Activated CD8-positive, alpha-beta memory T cell treated with anti-CD3 and anti-CD28 coated beads for 1 hour (primary cell): ENCODE results near the gene BBC3.
"Not testable (repeated sequence)": the region's sequence is repeated elsewhere in the genome, so short reads cannot be mapped to it uniquely, and the experiment has no call there.

Source experiments
- DNase-seq, 2 donors: peaks; one replicate each; pipeline ENCODE4 v3.0.0-alpha.2; 2020; ENCODE audit warnings: low read depth in 1 of 2; ENCODE audit errors: extremely low read depth in 1 of 2

BBC3 gene

DNA sequence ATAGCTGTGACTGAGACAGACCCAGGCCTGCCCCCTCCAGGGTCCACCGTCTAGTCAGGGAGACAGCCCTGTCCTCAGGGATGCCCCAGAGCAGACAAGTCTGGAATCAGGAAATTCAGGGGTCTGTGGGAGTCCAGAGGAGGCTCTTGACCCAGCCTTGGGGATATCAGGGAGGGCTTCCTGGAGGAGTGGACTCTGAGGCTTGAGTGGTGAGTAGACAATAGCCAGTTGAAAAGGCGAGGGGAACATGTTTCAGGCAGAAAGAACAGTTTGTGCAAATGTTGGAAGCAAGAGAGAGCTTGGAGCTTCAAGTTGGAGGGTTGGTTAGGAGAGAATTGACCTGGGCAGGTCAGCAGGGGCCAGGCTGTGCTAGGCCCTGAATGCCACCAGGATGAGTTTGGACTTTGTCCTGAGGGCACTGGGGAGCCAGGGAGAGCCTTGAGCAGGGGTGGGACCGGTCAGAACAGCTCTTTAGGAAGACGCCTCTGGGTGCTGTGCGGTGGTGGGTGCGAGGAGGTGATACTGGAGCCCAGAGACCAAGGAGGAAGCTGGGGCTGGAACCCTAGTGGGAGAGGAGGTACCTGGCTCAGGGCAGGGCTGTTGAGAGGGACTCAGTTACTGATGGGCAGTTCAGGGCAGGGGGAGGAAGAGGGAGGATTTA is 28.0 kb upstream of the BBC3 start:
- no peak for DNase-seq

DNA sequence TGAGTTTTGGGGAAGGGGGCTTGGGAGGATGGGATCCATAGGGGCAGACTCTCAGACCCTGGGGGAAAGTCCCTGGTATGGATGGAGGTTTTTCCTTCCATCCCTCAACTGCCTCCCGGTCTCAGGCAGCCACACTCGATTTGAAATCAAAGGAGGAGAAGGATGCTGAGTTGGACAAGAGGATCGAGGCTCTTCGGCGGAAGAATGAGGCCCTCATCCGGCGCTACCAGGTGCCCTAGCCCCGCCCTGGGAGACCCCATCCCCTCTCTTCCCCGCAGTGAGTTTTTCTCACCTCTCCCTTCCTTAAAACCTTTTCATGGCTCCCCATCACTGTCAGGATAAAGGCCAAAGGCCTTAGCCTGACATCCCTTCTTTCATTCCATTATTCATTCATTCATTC is 27.4 kb upstream of the BBC3 start:
- no peak for DNase-seq

DNA sequence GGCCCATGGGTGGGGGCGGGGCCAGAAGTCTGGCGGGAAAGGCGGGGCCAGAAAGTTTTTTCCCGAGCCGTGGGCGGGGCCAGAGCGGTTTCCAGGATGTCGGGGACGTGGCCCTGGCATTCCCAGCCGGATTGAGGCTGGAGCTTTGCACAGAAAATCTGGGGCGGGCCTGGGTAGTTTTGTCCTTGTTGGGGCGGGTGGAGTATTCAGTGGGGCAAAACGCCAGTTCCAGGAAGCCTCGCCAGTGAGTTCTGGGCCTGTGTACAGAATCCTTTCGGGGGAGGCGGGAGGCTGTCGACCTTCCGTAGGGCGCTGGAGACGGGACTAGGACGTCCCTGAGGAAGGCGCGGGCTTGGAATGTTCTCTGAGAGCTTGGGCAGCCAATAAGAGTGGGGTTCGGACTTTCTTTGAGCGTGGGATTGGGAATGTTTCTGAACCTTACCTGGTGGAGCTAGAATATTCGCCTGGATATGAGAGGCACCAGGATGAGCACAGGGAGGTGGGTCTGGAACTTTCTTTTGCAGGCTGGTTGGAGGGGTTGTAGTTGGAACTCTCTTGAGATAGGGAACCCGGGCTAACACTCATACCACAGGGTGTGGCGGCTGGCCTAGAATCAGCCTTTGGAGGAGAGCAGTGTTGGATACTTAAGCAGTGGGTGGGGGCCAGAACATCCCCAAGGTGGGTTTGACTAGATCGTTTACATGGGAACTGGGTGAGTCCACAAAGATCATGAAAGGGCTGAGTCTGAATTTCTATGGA is 26.6 kb upstream of the BBC3 start:
- DNase-seq = no peak

DNA sequence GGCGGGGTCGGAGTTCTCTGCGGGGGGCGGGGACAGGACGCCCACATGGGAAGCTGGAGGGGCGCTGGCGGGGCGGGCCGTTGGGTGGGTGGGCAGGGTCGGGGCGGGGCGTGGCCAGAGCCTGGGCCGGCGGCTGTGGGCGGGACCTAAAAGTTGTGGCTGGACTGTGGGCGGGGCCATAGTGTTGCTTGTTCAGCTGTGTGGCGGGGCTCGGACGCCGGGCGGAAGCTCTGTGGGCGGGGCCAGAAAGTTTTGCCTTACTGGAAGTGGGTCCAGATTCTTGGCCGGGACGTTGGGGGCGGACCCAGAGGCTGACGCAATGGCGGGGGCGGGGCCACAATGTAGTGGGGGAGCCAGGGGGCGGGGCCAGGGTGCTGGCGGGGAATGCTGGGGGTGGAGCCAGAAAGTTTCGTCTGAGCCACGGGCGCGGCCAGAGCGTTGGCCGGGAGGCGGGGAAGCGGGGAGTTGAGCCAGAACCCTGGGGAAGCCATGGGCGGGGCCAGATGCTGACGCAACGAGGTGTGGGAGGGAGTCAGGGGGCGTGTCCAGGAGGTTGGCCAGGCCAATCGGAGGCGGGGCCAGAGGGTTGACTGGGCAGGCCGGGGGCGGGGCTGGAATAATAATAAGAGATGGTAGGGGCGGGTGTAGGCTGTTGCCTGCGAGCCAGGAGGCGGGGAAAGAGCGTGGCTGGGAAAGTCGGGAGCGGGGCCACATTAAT is 25.9 kb upstream of the BBC3 start:
- peak; percentile 95 to 99 for DNase-seq

DNA sequence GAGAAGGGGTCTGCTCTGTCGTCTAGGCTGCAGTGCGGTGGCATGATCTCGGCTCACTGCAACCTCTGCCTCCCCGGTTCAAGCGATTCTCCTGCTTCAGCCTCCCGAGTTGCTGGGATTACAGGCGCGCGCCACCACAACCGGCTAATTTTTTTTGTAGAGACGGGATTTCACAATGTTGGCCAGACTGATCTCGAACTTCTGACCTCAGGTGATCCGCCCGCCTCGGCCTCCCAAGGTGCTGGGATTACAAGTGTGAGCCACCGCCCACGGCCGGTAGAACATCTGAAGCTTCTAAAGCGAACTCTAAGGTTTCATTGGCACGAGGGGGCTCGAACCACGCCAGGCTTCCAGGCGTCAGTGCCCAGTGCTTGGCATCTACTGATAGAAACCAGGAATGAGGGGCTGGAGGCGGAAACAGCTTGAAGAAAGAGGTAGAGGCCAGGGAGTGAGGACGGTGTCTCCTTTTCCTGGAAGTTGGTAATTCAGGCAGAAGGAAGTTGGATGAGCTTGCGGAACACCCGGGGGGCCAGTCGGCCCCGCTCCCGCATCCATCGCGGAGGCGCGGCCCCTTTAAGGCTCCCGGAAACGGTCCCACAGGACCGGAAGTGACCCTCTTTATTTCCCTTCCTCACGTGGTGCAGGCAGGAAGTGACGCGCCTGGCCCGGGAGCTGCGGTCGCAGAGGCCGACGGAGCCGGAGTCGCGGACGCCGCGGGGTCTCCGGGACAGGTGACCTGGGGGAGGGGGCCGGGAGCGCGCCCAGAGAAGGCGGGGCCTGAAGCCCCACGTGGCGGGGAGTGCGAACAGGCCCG is 25.1 kb upstream of the BBC3 start, which contains the start of gene CCDC9:
TSS of gene CCDC9 (plus strand) at position 647 of the 814 bp plus-strand sequence. CDS start 1,876 bp downstream, outside the sequence.
- peak; percentile 73 to 81 for DNase-seq

DNA sequence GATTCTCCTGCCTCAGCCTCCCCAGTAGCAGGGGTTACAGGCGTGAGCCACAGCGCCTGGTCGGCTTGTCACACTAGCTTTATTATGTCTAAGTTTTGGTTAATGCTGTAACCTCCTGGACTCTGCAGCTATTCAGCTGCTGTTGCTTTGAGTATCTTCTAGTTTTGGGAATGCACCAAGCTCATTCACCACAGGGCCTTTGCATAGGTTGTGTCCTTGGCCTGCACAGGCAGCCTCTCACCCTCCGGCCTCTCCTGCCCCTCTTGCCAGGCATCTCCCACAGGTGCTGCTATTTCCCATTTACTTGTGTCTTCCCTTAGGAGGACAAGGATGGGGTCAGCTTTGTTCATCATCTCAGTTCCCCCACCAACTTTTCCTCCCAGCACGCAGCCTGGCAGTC is 23.0 kb upstream of the BBC3 start:
- DNase-seq = no peak

DNA sequence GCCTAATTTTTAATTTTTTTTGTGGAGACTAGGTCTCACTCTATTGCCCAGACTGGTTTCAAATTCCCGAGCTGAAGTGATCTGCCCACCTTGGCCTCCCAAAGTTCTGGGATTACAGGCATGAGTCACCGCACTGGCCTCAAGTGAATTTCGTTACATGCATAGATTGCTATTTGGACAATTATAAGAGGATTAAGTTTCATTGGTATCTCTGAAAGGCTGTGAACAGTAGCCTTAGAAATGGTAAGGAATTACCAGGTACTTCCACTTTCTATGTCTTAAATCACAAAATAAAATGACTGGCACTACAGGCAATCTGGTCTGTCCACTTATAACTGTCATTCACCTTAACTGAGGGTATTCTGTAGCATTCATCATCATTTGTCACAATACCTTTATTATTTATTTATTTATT is 22.5 kb upstream of the BBC3 start:
- DNase-seq = no peak

DNA sequence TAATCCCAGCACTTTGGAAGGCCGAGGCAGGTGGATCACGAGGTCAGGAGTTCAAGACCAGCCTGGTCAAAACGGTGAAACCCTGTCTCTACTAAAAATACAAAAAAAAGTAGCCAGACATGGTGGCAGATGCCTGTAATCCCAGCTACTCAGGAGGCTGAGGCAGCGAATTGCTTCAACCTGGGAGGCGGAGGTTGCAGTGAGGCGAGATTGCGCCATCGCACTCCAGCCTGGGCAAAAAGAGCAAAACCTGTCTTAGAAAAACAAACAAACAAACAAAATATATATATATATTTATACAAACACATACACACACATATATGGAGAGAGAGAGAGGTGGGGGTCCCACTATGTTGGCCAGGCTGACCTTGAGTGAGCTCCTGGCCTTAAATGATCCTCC is 22.0 kb upstream of the BBC3 start:
- not testable (repeated sequence) for DNase-seq

DNA sequence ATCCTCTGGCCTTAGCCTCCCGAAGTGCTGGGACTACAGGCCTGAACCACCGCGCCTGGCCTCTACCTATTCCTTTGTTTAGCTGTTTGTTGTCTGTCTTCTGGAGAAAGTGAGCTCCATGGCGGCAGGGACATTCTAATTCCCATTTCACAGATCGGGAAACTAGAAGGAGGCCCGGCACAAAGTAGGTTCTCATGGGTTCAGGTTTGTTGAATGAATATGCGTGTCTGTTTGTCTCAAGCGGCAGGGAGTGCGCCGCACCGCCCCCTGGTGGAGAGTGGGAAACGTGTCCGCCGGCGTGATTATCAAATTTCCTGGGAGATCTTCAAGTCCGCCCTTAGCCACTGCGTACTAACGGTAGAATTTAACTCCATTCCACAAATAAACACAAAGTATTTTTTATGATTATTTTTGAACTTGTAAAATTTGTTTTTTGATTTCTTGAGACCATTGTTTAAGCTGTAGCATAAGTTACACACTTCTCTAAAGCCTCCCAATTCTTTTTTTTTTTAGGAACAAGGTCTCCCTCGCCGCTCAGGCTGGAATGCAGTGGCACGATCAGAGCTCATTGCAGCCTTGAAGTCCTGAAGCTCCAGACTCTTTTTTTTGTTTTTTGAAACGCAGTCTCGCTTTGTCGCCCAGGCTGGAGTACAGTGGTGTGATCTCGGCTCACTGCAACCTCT is 16.4 kb upstream of the BBC3 start:
- DNase-seq = peak in 1 of 2 donors; percentile 70

DNA sequence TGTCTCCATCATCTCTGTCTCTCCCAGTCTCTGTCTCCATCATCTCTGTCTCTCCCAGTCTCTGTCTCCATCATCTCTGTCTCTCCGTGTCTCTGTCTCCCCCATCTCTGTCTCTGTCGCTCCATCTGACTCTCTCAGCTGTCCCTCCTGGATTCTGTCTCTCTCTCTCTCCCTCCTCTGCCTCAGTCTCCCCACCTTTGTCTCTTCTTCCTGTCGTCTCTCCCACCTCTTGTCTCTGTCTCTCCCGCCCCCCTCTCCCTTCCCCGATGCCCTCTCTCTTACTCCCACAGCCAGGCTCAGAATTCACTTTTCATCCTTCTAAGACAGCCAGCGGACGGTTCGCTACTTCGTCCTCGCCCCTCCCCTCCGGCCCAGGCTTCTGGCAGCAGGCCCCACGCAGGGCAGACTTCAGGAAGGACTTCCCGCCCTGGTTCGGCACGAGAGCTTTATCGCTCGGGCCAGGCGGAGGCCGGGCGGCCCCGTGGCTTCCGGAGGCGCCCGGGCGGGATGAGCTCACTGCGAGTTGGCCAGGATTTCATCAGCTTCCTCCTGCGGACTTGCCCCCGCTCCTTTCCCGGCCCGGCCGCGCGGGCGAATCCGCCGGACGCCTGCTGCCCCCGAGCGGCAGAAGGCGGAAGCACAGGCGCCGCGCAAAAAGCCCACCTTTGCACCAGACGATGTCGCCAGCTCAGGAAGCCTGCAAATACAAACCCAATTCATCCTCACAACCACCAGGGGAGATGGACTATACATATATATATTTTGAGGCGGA is 13.0 kb upstream of the BBC3 start:
- peak; percentile 65 to 75 for DNase-seq

DNA sequence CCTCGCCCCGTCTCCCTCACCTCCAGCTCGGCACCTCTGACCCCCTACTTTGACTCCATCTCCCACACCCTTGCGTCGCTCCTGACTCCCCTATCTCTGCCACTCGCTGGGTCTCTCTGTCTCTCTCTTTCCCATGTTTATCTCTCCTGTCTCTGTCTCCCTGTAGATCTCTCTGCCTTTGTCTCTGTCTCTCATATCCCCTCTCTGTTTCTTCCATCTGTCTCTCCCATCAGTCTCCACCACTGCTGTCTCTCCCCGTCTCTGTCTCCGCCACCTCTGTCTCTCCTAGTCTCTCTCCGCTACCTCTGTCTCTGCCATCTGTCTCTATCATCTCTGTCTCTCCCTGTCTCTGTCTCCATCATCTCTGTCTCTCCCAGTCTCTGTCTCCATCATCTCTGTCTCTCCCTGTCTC is 12.4 kb upstream of the BBC3 start:
- no peak for DNase-seq

DNA sequence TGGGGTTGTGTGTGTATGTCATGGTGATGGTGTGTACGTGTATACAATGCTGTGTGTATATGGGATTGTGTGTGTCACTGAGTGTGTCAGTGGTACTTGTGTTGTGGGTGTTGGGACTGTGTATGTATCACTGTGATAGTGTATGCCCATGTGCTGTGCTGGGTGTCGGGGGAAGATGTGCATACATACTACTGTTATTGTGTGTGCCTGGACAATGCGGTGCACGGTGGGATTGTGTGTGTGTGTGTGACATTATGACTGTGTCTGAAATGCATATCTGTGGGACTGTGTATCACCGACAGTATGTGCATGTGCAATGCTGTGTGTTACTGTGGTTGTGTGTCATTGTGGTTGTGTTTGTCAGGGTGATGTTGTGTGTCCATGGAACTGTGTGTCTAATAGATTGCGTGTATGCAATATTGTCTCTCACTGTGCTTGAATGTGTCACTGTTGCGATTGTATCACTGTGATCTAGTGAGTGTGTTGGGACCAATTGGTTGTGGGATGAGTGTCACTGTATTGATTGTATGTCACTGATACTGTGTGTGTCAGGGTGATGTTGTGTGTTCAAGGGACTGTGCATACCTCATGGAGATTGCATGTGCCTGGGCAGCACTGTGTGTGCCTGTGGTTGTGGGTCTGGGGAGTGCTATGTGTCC is 11.0 kb upstream of the BBC3 start:
- DNase-seq = no peak

DNA sequence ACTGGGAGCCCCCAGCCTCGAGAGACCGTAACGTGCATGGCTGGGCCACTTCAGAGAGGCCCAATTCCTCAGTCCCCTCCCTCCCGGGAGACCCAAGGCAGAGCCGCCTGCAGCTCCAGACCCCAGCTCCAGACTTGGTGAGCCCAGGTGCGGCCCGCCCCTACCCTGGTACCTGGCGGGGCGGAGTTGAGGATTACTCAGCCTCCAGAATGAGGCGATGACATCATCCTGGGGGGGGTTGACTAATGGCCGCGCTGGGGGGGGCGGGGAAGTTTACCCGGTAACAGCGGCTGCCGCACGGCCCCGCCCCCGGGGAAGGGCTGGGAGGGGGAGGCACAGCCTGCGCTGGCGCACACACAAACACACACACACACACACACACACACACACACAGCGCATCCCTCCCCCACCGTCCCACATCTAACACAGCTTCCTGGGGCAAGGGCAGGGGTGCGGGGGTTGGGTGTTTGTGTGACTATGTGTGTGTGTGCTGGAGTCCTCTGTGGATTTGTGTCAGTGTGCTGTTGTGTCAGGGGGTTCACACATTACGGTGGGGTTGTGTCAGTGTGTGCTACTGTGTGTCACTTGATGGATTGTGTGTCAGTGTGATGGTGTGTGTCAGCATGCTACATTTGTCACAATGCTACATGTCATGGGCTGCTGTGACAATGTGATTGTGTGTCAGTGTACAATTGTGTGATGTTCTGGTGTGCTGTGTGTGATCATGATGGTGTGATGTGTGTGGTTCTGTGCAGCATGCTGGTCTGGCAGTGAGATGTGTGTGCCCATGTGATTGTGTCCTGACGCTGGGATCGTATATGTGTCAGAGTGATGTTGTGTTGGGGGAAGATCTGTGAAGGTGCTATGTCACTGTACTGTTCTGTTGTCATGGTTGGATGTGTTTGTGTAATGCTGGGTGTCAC is 10.3 kb upstream of the BBC3 start:
- peak; percentile 80 to 81 for DNase-seq

DNA sequence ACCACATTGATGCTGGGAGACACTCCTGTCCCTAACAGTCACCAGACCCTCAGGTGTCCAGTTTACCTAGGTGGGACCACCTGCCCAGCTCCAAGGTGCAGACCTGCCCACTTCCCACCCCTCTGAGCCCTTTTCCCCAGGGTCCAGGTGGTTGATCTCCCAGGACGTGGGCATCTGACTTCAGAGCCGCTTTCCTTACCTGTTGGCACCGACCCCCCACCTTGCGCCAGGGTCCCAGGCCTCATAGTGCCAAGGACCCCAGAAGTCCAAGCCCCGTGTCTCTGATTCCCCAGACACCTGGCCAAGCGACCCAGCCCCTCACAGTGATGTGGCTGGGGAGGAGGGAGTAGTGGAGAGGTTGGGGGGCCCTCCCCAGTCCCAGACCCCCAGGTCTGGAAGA is 9.6 kb upstream of the BBC3 start:
- no peak for DNase-seq

DNA sequence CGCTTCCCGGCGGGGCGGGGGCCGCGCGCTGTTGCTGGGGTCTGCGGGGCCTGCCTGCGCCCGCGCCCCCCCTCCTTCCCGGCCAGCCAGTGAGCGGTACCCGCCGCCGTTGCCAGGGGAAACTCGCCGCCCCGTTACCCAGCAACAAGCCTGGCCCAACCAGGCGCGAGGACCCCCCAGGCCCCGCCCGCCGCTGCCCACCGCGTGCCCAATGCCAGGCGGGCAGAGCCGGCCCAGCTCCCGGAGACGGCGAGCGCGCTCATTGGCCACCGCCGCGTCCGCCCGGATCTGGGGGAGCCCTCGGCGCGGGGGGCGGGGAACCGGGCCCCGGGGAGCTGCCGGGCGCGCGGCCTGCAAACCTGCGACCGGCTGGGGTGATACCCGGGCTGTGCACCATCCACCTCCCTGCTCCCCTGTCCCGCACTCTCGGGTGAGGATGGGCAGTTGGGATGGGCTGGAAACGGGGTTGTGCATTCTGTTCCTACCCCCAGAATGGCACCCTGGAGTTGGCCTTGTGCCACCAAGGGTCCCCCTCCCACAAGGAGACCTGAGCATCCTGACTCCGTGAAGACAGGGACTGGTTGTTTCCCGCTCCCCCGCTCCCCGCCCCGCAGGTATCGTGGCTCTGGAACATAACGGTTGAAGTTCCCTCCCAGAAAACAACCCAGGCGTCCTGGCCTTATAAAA is 8.8 kb upstream of the BBC3 start:
- peak in 1 of 2 donors; percentile 42 for DNase-seq

DNA sequence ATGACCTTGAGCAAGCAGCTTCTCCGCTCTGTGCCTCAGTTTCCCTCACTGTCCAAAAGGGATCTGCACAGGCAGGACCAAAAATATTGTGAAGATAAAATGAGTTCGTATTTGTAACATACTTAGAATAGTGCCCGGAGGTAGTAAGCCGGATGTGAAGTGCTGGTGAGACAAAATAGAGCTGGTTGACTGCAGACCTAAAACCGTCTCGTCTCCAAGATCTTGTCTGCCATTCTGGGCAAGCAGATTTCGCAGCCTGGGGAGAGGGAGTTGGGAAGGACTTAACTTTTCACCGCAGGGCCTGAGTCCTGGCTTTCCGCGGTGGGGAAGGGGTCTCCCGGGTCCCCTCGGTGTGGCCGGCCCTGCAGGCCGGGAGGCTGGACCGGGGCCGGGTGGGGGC is 8.2 kb upstream of the BBC3 start:
- no peak for DNase-seq

DNA sequence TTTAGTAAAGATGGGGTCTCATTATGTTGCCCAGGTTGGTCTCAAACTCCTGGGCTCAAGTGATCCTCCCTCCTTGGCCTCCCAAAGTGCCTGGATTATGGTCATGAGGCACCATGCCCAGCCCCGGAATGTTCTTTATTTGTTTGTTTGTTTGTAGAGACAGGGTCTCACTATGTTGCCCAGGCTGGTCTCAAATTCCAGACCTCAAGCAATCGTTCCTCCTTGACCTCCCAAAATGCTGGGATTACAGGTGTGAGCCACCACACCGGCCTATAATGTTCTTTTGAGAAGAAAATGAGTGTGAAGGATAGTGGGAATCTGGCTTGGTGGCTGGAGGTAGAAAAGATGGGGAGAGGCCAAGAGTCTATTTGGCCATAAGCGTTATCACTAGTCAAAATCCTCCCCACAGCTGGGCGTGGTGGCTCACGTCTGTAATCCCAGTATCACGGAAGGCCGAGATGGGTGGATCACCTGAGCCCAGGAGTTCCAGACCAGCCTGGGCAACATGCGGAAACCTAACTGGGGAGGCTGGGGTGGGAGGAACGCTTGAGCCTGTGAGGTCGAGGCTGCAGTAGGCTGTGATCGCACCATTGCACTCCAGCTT is 5.2 kb upstream of the BBC3 start:
- DNase-seq = no peak
